Measurements from ENCODE around the gene TEX19.
"Not testable (repeated sequence)": the region's sequence is repeated elsewhere in the genome, so short reads cannot be mapped to it uniquely, and the experiment has no call there.

The TEX19 gene

DNA sequence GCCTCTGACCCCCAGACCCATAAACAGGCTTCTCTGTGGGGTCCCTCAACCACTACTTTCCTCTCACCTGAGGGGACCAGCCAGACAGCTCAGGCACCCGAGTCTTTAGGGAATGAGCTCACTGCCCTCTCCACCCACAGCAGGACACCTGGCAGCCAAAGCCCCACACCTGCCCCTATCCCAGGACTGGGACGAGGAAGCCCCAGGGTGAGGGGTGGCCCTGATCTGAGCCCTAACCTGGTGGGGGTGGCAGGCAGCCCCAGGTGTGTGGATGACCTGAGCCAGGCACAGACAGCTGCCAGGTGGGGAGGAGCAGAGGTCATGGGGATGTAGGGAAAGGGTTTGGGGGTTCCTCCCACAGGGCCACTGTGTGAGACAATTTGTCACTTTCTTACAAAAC is 1.7 kb upstream of the TEX19 start:
- H3K4me3 ChIP-seq (ENCODE audit: low read depth, low read length), result no peak overlapping the region
- no peak for TF ChIP-seq CTCF (conservative IDR thresholded peaks at IDR 0.05; ENCODE audit: low read depth, low read length)
- no peak for DNase-seq (ENCODE audit: low read depth)

- H3K4me3 ChIP-seq (ENCODE audit: low read depth, low read length); DNase-seq (ENCODE audit: low read depth): not testable (repeated sequence)
Observed at GRCh38 chr17:82359451-82360074, 516 bp downstream of the TEX19 start.

DNA sequence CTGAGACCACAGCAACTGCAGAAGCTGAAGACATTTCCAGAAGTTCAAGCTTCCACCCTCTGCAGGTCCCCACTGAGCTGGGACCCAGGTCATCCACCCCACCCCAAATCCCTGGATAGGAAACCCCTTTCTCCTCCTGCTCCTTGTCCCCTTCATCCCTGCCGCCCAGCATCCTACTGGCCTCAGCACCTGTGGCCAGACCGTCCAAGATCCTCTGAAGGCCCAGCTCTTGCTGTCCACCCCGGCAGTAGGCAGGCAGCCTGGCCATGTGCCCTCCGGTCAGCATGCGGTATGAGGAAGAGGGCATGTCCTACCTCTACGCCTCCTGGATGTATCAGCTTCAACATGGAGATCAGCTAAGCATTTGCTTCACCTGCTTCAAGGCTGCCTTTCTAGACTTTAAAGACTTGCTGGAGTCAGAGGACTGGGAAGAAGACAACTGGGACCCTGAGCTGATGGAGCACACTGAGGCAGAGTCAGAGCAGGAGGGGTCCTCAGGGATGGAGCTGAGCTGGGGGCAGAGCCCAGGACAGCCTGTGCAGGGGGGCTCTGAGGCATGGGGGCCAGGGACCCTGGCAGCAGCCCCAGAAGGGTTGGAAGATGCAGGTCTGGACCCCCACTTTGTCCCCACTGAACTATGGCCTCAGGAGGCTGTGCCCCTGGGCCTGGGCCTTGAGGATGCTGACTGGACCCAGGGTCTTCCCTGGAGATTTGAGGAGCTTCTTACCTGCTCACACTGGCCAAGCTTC is 3.0 kb downstream of the TEX19 start:
- H3K4me3 ChIP-seq (ENCODE audit: low read depth, low read length), result no peak overlapping the region
- no peak for TF ChIP-seq CTCF (conservative IDR thresholded peaks at IDR 0.05; ENCODE audit: low read depth, low read length)
- no peak for DNase-seq (ENCODE audit: low read depth)

GRCh38 chr17:82365606-82366295 is 6.7 kb downstream of the TEX19 start:
- DNase-seq (ENCODE audit: low read depth), result no peak
- no peak overlapping the region for H3K4me3 ChIP-seq (ENCODE audit: low read depth, low read length)
- no peak for TF ChIP-seq CTCF (conservative IDR thresholded peaks at IDR 0.05; ENCODE audit: low read depth, low read length)

- no peak for DNase-seq (ENCODE audit: low read depth)
- TF ChIP-seq CTCF (conservative IDR thresholded peaks at IDR 0.05; ENCODE audit: low read depth, low read length), result no peak
- no peak overlapping the region for H3K4me3 ChIP-seq (ENCODE audit: low read depth, low read length)
Observed at GRCh38 chr17:82366749-82367148, 7.7 kb downstream of the TEX19 start.

DNA sequence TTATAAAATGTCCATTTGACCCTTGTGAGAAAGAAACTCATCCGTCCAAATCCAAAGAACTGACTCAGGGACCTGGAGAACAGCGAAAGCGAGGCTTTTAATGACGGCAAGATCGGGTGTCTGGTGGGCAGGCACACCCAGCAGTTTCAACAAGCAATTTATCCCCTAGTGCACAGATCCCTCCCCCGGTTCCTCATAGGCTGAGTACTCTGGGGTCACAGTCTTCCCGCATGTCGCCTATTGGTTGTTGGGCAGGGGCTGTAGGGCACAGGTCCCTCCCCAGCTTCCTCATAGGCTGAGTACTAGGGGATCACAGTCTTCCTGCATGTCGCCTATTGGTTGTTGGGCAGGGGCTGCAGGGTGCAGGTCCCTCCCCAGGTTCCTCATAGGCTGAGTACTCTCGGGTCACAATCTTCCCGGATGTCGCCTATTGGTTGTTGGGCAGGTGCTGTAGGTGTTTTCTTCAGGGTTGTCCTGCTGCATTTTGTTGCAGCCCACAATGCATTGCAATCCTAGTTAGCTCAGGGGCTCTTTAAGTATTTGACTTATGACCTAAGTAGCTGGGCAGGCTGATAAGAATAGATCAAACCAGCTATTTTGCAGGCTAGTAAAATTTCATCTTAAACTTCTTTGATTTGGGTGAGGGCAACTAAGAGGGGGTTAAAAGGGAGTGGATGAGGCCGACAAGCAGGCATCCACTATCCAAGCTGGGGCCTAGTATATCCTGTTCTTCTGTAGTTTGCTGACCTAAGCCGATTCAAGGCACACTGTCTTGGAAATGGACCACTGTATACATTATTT is 8.9 kb downstream of the TEX19 start:
- DNase-seq (ENCODE audit: low read depth), result no peak
- no peak overlapping the region for H3K4me3 ChIP-seq (ENCODE audit: low read depth, low read length)
- TF ChIP-seq CTCF (conservative IDR thresholded peaks at IDR 0.05; ENCODE audit: low read depth, low read length), result no peak

DNA sequence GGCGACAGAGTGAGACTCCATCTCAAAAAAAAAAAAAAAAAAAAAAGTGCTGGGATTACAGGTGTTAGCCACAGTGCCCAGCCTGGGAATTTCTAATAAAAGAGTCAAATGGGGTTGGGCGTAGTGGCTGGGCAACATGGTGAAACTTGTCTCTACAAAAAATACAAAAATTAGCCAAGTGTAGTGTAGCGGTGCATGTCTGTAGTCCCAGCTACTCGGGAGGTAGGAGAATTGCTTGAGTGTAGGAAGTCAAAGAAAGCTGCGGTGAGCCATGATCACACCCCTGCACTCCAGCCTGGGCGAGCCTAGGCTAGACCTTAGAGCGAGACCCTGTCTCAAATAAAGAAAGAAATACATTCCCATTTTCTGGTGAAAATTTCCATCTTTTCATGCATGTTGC is 10.2 kb downstream of the TEX19 start:
- TF ChIP-seq CTCF (conservative IDR thresholded peaks at IDR 0.05; ENCODE audit: low read depth, low read length), result no peak
- H3K4me3 ChIP-seq (ENCODE audit: low read depth, low read length), result no peak overlapping the region

More for the DNA sequence above, 10.2 kb downstream of the TEX19 start:
- DNase-seq (ENCODE audit: low read depth), result no peak
